22Rv1 (cell line): ENCODE measurements around the gene ELAC1.
"Not testable (repeated sequence)": the region's sequence is repeated elsewhere in the genome, so short reads cannot be mapped to it uniquely, and the experiment has no call there.

Source experiments
- H3K27ac ChIP-seq: fragments of 450-650 bp; 2 replicates; pipeline ENCODE4 v1.5.1; 2017
- CTCF ChIP-seq: fragments of 450-650 bp; IDR thresholded peaks from 2 replicates; pipeline ENCODE4 v1.5.1; 2017; ENCODE audit warnings: mild to moderate bottlenecking
- ZFX ChIP-seq: fragments of 450-650 bp; IDR thresholded peaks from 2 replicates; pipeline ENCODE4 v1.6.1; 2017; ENCODE audit warnings: antibody characterized with exemption, borderline replicate concordance

Gene ELAC1

GRCh38 chr18:50953822-50954221 is 14.0 kb upstream of the ELAC1 start:
- H3K27ac ChIP-seq = no peak overlapping the region
- TF ChIP-seq CTCF = no peak
- no peak for TF ChIP-seq ZFX

GRCh38 chr18:50955253-50955652 is 12.6 kb upstream of the ELAC1 start:
- no peak overlapping the region for H3K27ac ChIP-seq
- TF ChIP-seq ZFX (no peak), CTCF (no peak)

GRCh38 chr18:50956116-50956515 is 11.7 kb upstream of the ELAC1 start:
- H3K27ac ChIP-seq = no peak overlapping the region
- TF ChIP-seq CTCF (no peak), ZFX (no peak)

GRCh38 chr18:50961974-50962373 is 5.9 kb upstream of the ELAC1 start:
- TF ChIP-seq CTCF (no peak), ZFX (no peak)

GRCh38 chr18:50969448-50969847 is 1.6 kb downstream of the ELAC1 start:
- TF ChIP-seq CTCF (no peak), ZFX (no peak)
- H3K27ac ChIP-seq = peak overlapping the region; percentile 30

More at GRCh38 chr18:50961974-50962373, 5.9 kb upstream of the ELAC1 start:
- H3K27ac ChIP-seq = no peak overlapping the region

- no peak for TF ChIP-seq CTCF
- TF ChIP-seq ZFX = no peak
Measured at GRCh38 chr18:50970006-50970405, 2.2 kb downstream of the ELAC1 start.

GRCh38 chr18:50972404-50972803 is 4.6 kb downstream of the ELAC1 start:
- H3K27ac ChIP-seq = not testable (repeated sequence)

More at GRCh38 chr18:50970006-50970405, 2.2 kb downstream of the ELAC1 start:
- peak overlapping the region; percentile 30 for H3K27ac ChIP-seq

- no peak for TF ChIP-seq ZFX
- no peak for TF ChIP-seq CTCF
- no peak overlapping the region for H3K27ac ChIP-seq
Measured at GRCh38 chr18:50973367-50974126, 5.7 kb downstream of the ELAC1 start.
